Measurements from ENCODE around the gene SPAG5.

The SPAG5 gene

GRCh38 chr17:28544402-28545140 lies 54.3 kb downstream of the SPAG5 start:
- no peak overlapping the region for H3K4me3 ChIP-seq (ENCODE audit: low read length)
- TF ChIP-seq CTCF (conservative IDR thresholded peaks at IDR 0.05; ENCODE audit: low read length) = no peak
- no peak for DNase-seq (ENCODE audit: low read depth)

- no peak overlapping the region for H3K4me3 ChIP-seq (ENCODE audit: low read length)
- no peak for TF ChIP-seq CTCF (conservative IDR thresholded peaks at IDR 0.05; ENCODE audit: low read length)
- no peak for DNase-seq (ENCODE audit: low read depth)
Observed at GRCh38 chr17:28541439-28541838, 57.4 kb downstream of the SPAG5 start.

GRCh38 chr17:28540231-28540630 lies 58.6 kb downstream of the SPAG5 start:
- no peak for TF ChIP-seq CTCF (conservative IDR thresholded peaks at IDR 0.05; ENCODE audit: low read length)
- DNase-seq (ENCODE audit: low read depth) = no peak
- H3K4me3 ChIP-seq (ENCODE audit: low read length) = no peak overlapping the region

GRCh38 chr17:28538296-28538895 lies 60.4 kb downstream of the SPAG5 start:
- TF ChIP-seq CTCF (conservative IDR thresholded peaks at IDR 0.05; ENCODE audit: low read length) = no peak
- DNase-seq (ENCODE audit: low read depth) = no peak
- H3K4me3 ChIP-seq (ENCODE audit: low read length) = no peak overlapping the region

GRCh38 chr17:28537219-28537610 lies 61.6 kb downstream of the SPAG5 start:
- H3K4me3 ChIP-seq (ENCODE audit: low read length) = no peak overlapping the region
- no peak for TF ChIP-seq CTCF (conservative IDR thresholded peaks at IDR 0.05; ENCODE audit: low read length)
- no peak for DNase-seq (ENCODE audit: low read depth)

- no peak for DNase-seq (ENCODE audit: low read depth)
- H3K4me3 ChIP-seq (ENCODE audit: low read length) = no peak overlapping the region
- TF ChIP-seq CTCF (conservative IDR thresholded peaks at IDR 0.05; ENCODE audit: low read length) = no peak
Observed at GRCh38 chr17:28536532-28537218, 62.1 kb downstream of the SPAG5 start.

Data from AG10803 (cell line).